Left cardiac atrium (tissue), 4 donors: ENCODE results near the gene SKA3. TPM values are rescaled to one million over a fixed set of nuclear protein-coding genes. Genes with fewer than 3 reads are reported as not detected.
"Not testable (repeated sequence)": the region's sequence is repeated elsewhere in the genome, so short reads cannot be mapped to it uniquely, and the experiment has no call there.

Source experiments
- ATAC-seq, 2 donors: fragments of 200-7000 bp; cut with Tn5 transposase; one replicate each; pipeline ENCODE4 v1.9.1; 2020; ENCODE audit warnings: mild to moderate bottlenecking in 2 of 2, moderate library complexity in 2 of 2
- DNase-seq: peaks from one replicate; pipeline ENCODE4 v3.0.0-alpha.2; 2020
- intact Hi-C, 2 donors: fragments of 100-400 bp; cut with DNase I; formaldehyde crosslinking; loops; one replicate each; pipeline versions ENCODE4 v1.14.1 to v1.15.1; 2022 to 2023
- long read RNA-seq: library from polyadenylated mRNA; unstranded; transcript quantifications from one replicate; pipeline ENCODE4 v2.0.0, GENCODE V29; 2021
- total RNA-seq, 2 donors: library from RNA; stranded (reverse); fragmentation: NEBNext Ultra II Directional; extraction: Animal tissue kit (Norgen Biotek cat#: 25700); gene quantifications; one replicate each; pipeline ENCODE4 v1.2.1, GENCODE V29; 2021
- donor health status: DM: no; HTN: yes; CAD: no.
- donor health status: DM: no; HTN: yes; CAD: no; lungs with severe emphysema.
- donor health status: DM: yes; HTN: yes; CAD: no.
- donor health status: Dilated cardiomyopathy.

The SKA3 gene
- 1 to 10 TPM in 1 of 2 donors, under 1 TPM in 1; 0.24 to 1.1 TPM for total RNA-seq
- long read RNA-seq = 0 reads

DNA sequence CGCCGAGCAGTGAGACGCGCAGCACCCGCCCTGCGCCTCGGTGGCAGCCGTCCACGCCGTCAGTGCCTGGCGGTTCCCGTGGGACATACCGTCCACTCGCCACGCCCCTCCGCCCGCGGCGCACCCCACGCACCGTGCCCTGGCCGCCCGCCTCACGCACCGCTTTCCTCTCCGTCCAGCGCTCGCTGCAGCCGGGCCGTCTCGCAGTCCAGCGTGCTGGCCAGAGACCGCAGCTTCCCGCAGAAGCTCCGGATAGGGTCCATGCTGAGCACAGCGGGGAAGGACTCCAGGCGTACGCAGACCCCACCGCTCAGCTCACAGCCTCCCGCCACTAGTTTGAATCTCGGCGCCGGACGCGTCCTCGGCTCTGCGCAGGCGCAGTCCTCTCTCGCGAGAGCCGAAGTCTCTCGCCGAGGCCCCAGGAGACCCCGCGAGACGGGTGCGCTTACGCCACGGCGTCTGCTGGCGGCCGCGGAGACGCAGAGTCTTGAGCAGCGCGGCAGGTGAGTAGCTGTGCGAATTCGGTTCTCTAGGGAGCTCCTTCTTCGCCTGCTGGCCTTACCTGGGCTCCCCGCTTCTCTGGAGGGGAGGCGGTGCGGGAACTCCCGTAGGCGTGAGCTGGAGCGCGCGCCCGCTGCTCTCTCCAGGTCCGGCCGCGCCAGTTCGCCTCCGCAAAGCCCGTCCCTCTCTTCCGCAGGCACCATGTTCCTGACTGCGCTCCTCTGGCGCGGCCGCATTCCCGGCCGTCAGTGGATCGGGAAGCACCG is at the start of gene SKA3, which contains the start of gene MRPL57:
SKA3 (minus strand) TSS at position 338 of the 767 bp plus-strand sequence; CDS start at position 263, 75 bp downstream.
MRPL57 (plus strand) TSS at position 444 of the 767 bp plus-strand sequence; CDS start at position 703, 259 bp downstream.
- DNase-seq (peak; percentile 94), ATAC-seq (peak; percentile 98)
- intact Hi-C loops = loop anchor here in 1 of 2 donors (10.0 kb wide), 1 partner anchor 232 kb away; no protein-coding TSS in a partner anchor

DNA sequence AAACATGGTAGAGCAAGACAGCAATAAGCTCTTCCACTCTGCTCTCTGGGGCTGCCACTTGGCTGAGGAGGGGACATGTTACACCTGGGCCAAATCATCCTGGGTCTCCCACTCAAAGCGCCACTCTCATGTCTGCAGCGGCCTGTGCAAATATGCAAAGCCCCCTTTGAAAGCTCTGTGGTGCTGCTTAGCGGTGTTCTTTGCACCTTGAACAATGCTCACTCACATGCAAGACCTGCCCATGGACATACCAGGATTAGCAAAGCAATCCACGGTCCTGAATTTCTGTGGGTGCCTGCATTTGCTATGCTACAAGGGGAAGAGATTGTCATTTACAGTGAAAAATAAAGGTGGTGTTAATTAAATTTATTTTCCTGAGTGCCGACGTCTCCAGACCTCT is 48.7 kb upstream of the SKA3 start:
- intact Hi-C loops = no loop called here
- no peak for ATAC-seq
- no peak for DNase-seq

DNA sequence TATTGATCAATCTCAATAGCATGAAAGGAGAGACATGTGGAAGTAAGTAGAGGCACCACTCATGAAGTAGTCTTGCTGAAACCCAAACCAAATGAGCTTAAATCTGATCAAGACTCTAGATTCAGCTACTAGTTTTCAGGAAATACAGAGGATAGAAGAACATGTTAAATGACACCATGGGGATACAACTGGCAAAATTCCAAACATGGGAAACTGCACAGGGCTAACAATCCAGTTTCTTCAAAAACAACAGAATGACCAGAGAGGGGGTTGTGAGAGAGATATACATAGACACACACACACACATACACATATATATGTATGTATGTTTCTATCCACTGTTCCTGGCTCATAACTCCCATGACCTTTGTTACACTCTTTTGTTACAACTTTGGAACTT is 44.9 kb upstream of the SKA3 start:
- DNase-seq (no peak), ATAC-seq (no peak)
- intact Hi-C loops = no loop called here

DNA sequence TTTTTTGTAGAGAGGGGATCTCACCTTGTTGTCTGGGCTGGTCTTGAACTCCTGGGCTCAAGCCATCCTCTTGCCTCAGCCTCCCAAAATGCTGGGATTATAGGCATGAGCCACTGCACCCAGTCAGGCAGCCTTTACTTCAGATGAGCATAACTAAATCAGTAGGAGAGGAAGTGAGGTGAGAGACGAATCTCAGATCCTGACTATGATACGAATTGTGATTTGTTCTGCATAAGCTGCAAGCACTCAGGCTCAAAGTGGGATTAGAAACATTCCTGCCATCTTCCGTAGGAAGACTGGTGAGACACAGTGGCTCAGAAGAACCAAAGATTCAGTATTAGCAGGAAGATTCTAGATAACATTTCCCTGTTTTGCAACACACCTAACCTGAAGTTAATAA is 43.4 kb upstream of the SKA3 start:
- DNase-seq, ATAC-seq, intact Hi-C loops: not testable (repeated sequence)

DNA sequence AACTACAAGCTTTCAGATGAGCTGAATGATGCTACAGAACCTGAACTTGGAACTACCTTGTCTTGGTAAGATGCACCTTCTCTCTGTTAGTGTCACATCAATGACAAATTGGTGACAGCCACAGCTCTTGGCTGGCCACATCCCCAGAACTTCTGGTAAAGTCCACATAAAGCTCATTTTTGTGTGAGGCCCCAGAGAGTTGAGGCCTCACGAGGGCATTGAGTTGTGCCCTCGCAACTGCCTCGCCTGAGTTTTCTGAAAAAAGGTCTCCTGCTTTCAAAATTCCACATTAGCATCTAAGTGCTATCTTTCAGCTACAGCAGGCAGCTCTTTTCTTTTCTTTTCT is 42.7 kb upstream of the SKA3 start:
- intact Hi-C loops = no loop called here
- ATAC-seq = no peak
- DNase-seq = no peak

DNA sequence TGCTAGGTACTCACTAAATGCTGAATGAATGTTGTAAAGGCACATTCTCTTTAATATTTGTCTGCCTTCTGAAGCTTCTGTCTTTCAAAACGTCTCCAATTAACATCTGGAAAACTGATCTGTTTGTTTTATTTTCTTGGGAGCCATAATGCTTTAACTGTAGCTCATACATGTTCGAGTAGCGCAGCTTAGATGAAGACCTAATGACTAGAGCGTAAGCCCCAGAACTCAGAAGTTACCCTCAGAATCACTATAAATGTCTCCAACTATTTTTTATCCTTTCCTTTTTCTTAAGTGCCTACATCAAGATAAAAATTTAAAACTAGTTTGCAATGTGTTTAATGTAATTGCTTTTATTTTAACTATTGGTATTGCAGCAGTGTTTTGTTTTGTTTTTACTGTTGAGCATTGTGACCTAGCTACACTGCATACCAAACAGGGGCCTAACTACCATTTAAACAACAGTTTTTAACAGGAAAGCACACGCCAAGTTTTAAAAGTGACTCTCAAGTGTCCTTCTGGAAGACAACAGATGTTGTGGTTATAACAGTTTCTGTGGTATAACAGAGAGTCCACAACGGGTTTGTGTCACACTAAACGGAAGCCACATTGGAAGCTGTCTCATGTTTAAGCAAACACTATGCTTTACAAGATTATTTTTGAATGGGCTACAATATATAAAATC is 42.1 kb upstream of the SKA3 start:
- DNase-seq (no peak), ATAC-seq (no peak)
- intact Hi-C loops = no loop called here

DNA sequence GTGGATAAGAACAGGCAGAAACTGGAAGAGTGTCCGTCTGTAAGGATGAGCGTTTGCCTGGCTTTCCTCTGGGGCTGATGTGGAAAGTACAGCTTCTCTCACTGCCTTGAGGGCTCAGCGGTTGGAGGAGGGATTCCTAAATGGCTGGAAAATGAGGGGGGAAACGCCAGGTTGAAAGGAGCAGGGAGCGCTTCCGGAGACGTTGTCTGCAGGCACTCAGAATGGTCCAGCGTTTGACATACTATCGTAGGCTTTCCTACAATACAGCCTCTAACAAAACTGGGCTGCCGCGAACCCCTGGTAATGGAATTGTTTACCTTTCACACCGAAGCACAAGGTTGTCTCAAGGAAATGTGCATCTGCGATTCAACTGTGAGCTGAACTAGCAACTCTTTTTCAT is 40.0 kb upstream of the SKA3 start:
- ATAC-seq = peak in 1 of 2 donors; percentile 31
- no peak for DNase-seq
- intact Hi-C loops = no loop called here

DNA sequence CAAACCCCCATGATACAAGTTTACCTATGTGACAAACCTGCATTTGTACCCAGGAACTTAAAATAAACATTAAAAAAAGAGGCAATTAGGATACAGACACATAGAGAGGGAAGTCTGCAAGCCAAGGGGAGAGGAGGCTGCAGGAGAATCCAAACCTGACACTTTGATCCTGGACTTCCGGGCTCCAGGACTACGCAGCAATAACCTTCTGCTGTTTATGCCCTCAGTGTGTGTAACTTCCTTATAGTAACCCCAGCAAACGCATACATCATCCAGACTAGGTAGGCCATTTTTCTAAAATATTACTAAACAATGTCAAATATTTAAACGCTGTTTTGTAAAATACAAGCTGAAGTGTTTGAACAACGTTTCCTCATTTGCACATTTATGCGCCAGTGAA is 39.1 kb upstream of the SKA3 start:
- intact Hi-C loops, ATAC-seq, DNase-seq: not testable (repeated sequence)

DNA sequence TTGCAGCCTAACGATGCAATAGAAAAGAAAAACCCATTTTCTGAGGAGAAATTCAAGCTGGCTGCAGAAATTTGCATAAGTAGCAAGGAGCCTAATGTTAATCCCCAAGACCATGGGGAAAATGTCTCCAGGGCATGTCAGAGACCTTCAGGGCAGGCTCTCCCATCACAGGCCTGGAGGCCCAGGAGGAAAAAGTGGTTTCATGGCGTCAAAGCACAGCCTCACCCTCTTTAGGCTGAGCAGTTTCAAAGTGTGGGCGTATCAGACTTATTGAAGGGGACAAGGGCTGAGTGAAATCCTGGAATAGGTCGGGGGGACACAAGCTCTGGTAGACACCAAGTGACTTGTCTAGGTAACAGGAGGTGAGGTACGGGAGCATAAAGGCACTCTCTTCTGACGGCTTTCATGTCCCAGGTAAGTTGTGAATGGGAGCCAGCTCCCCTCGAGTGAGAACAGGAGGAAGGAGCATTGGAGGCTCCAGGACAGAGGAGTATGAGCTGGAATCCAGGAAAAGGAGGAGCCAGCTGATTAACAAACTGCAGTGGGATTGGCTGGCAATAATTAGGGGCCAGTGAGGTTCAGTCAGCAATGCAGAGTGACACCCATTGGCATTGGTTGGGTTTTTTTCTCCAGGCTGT is 35.9 kb upstream of the SKA3 start:
- DNase-seq (no peak), ATAC-seq (no peak)
- intact Hi-C loops = no loop called here

DNA sequence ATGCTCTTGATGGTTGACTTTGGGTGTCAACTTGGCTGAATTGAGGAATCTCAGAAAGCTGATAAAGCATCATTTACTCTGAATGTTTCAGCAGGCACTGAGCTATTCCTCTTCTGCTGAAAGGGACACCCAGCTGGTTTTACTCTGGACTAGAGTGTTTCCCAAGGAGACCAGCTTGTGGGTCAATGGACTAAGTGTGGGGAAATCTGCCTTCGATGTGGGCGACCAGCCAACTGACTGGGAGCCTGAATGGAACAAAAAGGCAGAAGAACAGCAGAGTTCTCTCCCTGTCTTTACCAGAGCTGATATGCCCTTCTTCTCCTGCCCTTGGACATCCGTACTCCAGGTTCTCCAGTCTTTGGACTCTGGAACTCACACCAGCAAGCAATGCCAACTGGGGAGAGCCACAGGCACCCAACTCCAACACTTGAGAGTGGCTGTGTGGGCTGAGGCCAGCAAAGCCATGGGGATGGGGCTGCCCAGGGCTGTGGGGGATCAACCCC is 32.4 kb upstream of the SKA3 start:
- intact Hi-C loops = no loop called here
- ATAC-seq (no peak), DNase-seq (no peak)

DNA sequence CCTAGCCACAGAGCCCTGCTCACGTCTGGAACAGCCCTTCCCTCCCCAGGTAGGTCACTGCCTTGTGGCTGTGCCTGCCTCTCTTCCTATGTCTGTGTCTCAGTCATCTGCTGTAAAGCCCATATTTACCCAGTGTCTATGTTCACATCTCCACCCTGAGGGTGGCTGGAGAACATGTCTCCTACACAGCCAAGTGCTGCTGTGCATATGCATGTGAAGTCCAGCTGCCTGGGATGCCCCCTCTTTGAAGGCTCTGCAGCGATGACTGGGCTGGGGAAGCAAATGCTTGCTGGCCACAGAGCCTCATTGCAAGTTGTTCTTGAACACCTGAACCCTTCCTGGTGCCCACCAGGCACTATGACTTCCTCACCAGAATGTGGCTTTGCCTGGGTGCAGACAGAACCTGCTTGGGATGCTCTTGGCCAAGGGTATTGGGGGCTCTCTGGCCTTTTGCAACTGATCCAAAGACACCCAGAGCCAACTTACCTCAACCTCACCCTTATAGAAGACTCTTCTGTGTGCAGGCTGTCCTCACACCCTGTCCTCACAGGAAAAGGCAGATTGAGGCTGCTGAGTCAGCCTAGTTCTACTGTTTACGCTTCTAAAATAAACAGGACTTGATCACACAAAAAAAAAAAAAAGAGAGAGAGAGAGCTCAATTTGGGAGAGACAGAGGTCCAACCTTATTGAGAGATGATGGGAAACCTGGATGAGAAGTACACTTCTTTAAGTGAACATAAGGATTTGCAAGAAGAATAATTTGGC is 26.6 kb upstream of the SKA3 start:
- intact Hi-C loops = no loop called here
- DNase-seq (no peak), ATAC-seq (no peak)

DNA sequence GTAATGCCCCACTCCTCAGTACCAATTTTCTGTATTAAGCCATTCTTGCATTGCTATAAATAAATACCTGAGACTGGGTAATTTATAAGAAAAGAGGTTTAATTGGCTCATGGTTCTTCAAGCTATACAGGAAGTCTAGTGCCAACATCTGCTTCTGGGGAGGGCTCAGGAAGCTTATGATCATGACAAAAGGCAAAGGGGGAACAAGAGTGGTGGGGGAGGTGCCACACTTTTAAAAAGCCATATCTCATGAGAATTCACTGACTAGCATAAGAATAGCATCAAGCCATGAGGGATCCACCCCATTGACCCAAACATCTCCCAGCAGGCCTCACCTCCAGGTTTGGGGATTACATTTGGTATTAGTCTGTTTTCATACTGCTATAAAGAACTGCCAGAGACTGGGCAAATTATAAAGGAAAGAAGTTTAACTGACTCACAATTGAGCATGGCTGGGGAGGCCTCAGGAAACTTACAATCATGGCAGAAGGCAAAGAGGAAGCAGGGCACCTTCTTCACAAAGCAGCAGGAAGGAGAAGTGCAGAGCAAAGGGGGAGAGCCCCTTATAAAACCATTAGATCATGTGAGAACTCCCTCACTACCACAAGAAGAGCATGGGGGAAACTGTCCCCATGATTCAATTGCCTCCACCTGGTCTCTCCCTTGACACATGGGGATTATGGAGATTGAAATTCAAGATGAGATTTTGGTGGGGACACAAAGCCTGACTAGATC is 25.3 kb upstream of the SKA3 start:
- DNase-seq, intact Hi-C loops, ATAC-seq: not testable (repeated sequence)

DNA sequence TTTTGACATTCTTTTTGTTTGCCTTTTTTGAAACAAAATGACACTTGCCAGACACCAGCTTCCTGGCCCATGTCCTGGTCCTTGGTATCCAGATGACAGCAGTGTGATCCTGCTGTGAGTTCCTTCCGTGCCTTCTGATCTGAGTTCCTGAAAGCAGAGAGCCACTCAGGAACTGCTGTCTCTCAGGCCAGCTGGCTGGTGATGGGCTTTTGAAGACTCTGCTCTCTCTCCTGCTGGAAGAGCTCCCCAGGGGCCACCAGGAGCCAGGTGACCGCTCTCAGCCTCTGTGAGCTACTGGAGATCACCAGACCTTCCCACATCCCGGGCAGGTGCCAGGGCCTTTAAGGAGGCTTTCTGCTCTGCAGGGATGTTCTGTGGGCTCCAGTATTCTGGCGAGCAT is 22.0 kb upstream of the SKA3 start:
- intact Hi-C loops, ATAC-seq, DNase-seq: not testable (repeated sequence)

DNA sequence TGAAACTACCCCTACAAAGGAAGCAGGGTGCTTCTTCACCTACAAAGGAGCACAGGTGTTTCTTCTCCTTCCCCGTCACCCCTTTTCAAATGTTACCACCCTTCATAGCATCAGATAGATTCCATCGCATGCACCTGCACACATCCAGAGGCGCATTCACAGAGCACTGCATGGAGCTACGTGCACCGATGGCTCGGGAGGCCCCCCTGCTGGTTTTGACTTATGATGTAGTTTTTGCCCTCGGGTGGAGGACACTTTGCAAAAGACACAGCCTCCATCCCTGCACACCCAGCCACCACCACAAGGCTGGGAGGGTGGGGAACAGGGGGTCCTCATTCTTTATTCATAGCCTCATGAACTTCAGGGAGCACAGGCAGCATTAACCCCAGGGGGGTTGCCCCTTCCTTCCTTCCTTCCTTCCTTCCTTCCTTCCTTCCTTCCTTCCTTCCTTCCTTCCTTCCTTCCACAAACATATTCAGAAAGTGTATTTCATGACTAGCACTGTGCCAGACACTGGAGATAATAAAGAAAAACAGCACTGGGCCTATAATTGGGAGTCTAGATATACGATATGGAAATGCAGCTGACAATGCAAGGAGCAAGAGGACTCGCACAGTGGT is 21.4 kb upstream of the SKA3 start:
- DNase-seq, intact Hi-C loops, ATAC-seq: not testable (repeated sequence)

DNA sequence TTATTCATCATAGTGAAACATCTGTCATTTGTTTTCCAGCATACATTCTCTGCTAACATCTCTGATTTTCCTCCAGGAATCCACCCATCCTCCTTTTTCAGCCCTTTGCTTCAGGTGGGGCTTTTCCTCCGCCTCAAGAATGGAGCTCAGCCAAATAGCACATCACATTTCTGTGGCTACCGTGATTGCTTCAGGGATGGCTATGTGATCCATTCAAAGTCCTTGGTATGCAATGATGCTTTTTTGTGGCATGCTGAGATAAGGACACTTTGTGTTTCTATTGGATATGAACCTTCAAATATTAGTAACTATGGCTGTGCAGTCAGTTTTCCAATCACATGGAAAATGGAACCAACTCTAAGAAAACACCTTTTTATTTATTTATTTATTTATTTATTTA is 18.4 kb upstream of the SKA3 start:
- intact Hi-C loops, DNase-seq, ATAC-seq: not testable (repeated sequence)

DNA sequence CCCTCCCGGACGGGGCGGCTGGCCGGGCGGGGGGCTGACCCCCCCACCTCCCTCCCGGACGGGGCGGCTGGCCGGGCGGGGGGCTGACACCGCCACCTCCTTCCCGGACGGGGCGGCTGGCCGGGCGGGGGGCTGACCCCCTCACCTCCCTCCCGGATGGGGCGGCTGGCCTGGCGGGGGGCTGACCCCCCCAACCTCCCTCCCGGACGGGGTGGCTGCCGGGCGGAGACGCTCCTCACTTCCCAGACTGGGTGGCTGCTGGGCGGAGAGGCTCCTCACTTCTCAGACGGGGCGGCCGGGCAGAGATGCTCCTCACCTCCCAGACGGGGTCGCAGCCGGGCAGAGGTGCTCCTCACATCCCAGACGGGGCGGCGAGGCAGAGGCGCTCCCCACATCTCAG is 10.1 kb upstream of the SKA3 start:
- DNase-seq = not testable (repeated sequence)

DNA sequence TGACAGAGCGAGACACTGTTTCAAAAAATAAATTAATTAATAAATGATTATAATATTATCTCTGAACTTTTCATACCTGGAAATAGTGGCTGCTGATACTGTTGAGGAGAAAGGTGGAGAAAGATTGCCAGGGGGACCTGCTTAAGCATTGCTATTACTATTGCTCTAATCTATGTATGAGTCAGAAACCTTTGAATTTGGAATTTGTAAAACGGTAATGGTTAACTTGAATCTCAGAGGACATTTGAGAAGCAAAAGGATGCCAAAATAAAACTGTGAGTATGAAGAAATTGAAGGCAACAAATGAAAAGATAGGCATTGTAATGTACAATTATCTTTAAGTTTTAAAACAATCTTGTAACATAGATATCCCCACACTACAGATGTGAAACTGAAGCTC is 5.3 kb upstream of the SKA3 start:
- intact Hi-C loops = no loop called here
- ATAC-seq (no peak), DNase-seq (no peak)

More for the DNA sequence above, 10.1 kb upstream of the SKA3 start:
- intact Hi-C loops, ATAC-seq: not testable (repeated sequence)

DNA sequence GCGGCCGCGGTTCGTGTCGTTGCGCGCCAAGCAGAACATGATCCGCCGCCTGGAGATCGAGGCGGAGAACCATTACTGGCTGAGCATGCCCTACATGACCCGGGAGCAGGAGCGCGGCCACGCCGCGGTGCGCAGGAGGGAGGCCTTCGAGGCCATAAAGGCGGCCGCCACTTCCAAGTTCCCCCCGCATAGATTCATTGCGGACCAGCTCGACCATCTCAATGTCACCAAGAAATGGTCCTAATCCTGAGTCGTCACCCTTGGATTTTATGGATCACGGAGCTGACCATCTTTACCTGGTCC is 581 bp upstream of the SKA3 start:
- no peak for DNase-seq
- intact Hi-C loops = loop anchor here in 1 of 2 donors (10.0 kb wide), 1 partner anchor 232 kb away; no protein-coding TSS in a partner anchor
- peak; percentile 58 to 64 for ATAC-seq
